Fibroblast of lung (primary cell): ENCODE results near the gene SEMA5B. TPM values are rescaled to one million over a fixed set of nuclear protein-coding genes. Genes with fewer than 3 reads are reported as not detected.

Source experiments
- DNase-seq, 2 donors: peaks; one replicate each; pipeline versions ENCODE4 v3.0.0 to v3.0.0-alpha.2; 2010; ENCODE audit warnings: low read depth in 2 of 2
- H2AFZ ChIP-seq: 2 replicates; pipeline ENCODE4 v1.5.1; 2012; ENCODE audit warnings: low read length, control low read depth, inconsistent platforms
- H3K27ac ChIP-seq: 2 replicates; pipeline ENCODE4 v1.5.1; 2011; ENCODE audit warnings: low read length, control low read depth; ENCODE audit not compliant: insufficient read depth
- H3K27me3 ChIP-seq: 2 replicates; pipeline ENCODE4 v1.5.1; 2011; ENCODE audit warnings: mild to moderate bottlenecking, low read length; ENCODE audit not compliant: control insufficient read depth, insufficient read depth
- H3K36me3 ChIP-seq: 2 replicates; pipeline ENCODE4 v1.5.1; 2011; ENCODE audit warnings: low read length; ENCODE audit not compliant: control insufficient read depth, insufficient read depth
- H3K4me1 ChIP-seq: 2 replicates; pipeline ENCODE4 v1.5.1; 2011; ENCODE audit warnings: low read length; ENCODE audit not compliant: control insufficient read depth, insufficient read depth; ENCODE audit errors: extremely low read depth
- H3K4me2 ChIP-seq: 2 replicates; pipeline ENCODE4 v1.5.1; 2011; ENCODE audit warnings: low read length, control low read depth; ENCODE audit not compliant: insufficient read depth; ENCODE audit errors: extremely low read depth
- H3K4me3 ChIP-seq, 4 experiments: fragments of 200-600 bp in 1 of 4; sonication (generic) in 1 of 4; replicated peaks in 1 of 4; 2 replicates each; pipeline ENCODE4 v1.5.1; 2011 to 2016; ENCODE audit warnings: low read length in 4 of 4, low read depth in 3 of 4, mild to moderate bottlenecking in 3 of 4, control low read depth in 2 of 4, inconsistent platforms in 1 of 4, mixed read lengths in 1 of 4; ENCODE audit not compliant: insufficient read depth in 1 of 4; ENCODE audit errors: control extremely low read depth in 1 of 4
- H3K79me2 ChIP-seq: 2 replicates; pipeline ENCODE4 v1.5.1; 2012; ENCODE audit warnings: mild to moderate bottlenecking, low read length, inconsistent platforms; ENCODE audit not compliant: control insufficient read depth, insufficient read depth
- H3K9ac ChIP-seq: 2 replicates; pipeline ENCODE4 v1.5.1; 2011; ENCODE audit warnings: mild to moderate bottlenecking, low read length, control low read depth; ENCODE audit not compliant: insufficient read depth
- H3K9me3 ChIP-seq: 2 replicates; pipeline ENCODE4 v1.5.1; 2012; ENCODE audit warnings: low read depth, low read length; ENCODE audit not compliant: control insufficient read depth, insufficient read depth
- H4K20me1 ChIP-seq: 2 replicates; pipeline ENCODE4 v1.5.1; 2011; ENCODE audit warnings: low read length; ENCODE audit not compliant: control insufficient read depth, insufficient read depth; ENCODE audit errors: extremely low read depth
- EZH2 ChIP-seq: IDR thresholded peaks from 2 replicates; pipeline ENCODE4 v1.5.1; 2012; ENCODE audit warnings: low read length, control low read depth, mild to moderate bottlenecking; ENCODE audit errors: missing control alignments
- polyA plus RNA-seq, 2 donors: library from polyadenylated mRNA; depleted of rRNA in 1 of 2; stranded (reverse) in 1 of 2; unstranded in 1 of 2; fragments of >200 nt; gene quantifications; 2 replicates each; pipeline ENCODE4 v1.2.1, GENCODE V29; 2011 to 2012; ENCODE audit warnings: missing spikeins in 1 of 2
- total RNA-seq: library from RNA; depleted of rRNA; stranded (reverse); fragments of >200 nt; gene quantifications from 2 replicates; pipeline ENCODE4 v1.2.1, GENCODE V29; 2014
- TF ChIP-seq, protein P1 (sequence below), 2 donors: IDR thresholded peaks in 1 of 2; conservative IDR thresholded peaks in 1 of 2; 1 replicate in 1 of 2; 2 replicates in 1 of 2; pipeline ENCODE4 v1.5.1; 2011 to 2012; ENCODE audit warnings: low read length in 2 of 2, control low read depth in 1 of 2, inconsistent platforms in 1 of 2, low read depth in 1 of 2, mild to moderate bottlenecking in 1 of 2

Gene SEMA5B
- total and polyA plus RNA-seq, 2 donors (not counting 1 experiment from before 2014, with no cell fraction given): not detected

- Histone ChIP-seq H3K9ac (no peak overlapping the region), H3K27ac (no peak overlapping the region), H2AFZ (no peak overlapping the region), H3K36me3 (no peaks in the 10 kb centered on the region), H3K4me1 (no peaks in the 10 kb centered on the region), H3K27me3 (peaks cover 4% of the 10 kb centered on the region), H3K9me3 (no peaks in the 10 kb centered on the region), H3K4me2 (no peak overlapping the region), H3K79me2 (no peaks in the 10 kb centered on the region), H3K4me3 (no peak overlapping the region), H4K20me1 (no peaks in the 10 kb centered on the region)
- no peak for DNase-seq
- no peak for TF ChIP-seq EZH2
- TF ChIP-seq, protein P1, sequence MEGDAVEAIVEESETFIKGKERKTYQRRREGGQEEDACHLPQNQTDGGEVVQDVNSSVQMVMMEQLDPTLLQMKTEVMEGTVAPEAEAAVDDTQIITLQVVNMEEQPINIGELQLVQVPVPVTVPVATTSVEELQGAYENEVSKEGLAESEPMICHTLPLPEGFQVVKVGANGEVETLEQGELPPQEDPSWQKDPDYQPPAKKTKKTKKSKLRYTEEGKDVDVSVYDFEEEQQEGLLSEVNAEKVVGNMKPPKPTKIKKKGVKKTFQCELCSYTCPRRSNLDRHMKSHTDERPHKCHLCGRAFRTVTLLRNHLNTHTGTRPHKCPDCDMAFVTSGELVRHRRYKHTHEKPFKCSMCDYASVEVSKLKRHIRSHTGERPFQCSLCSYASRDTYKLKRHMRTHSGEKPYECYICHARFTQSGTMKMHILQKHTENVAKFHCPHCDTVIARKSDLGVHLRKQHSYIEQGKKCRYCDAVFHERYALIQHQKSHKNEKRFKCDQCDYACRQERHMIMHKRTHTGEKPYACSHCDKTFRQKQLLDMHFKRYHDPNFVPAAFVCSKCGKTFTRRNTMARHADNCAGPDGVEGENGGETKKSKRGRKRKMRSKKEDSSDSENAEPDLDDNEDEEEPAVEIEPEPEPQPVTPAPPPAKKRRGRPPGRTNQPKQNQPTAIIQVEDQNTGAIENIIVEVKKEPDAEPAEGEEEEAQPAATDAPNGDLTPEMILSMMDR (conservative IDR thresholded peaks at IDR 0.05 in 1 of 2, IDR thresholded peaks at IDR 0.05 in 1 of 2; ENCODE audit: low read depth in 1 of 2, low read length in 2 of 2): no peak
These were observed 83.8 kb downstream of the SEMA5B start for GRCh38 chr3:122943828-122944190.

- no peaks in the 10 kb centered on the region for H3K4me1 ChIP-seq
- peaks cover 5% of the 10 kb centered on the region for H3K27me3 ChIP-seq
- H3K4me3 ChIP-seq: no peak overlapping the region
- DNase-seq: peak; percentile 39 to 53
- H3K79me2 ChIP-seq: no peaks in the 10 kb centered on the region
- no peak overlapping the region for H3K27ac ChIP-seq
- TF ChIP-seq, protein P1 (conservative IDR thresholded peaks at IDR 0.05 in 1 of 2, IDR thresholded peaks at IDR 0.05 in 1 of 2; ENCODE audit: low read depth in 1 of 2, low read length in 2 of 2): peak; percentile 84 to 88
- TF ChIP-seq EZH2: no peak
- H3K36me3 ChIP-seq: no peaks in the 10 kb centered on the region
- no peaks in the 10 kb centered on the region for H3K9me3 ChIP-seq
- H4K20me1 ChIP-seq: no peaks in the 10 kb centered on the region
- H2AFZ ChIP-seq: no peak overlapping the region
- no peak overlapping the region for H3K4me2 ChIP-seq
- H3K9ac ChIP-seq: no peak overlapping the region
These were observed 84.4 kb downstream of the SEMA5B start for GRCh38 chr3:122942937-122943827.

DNA sequence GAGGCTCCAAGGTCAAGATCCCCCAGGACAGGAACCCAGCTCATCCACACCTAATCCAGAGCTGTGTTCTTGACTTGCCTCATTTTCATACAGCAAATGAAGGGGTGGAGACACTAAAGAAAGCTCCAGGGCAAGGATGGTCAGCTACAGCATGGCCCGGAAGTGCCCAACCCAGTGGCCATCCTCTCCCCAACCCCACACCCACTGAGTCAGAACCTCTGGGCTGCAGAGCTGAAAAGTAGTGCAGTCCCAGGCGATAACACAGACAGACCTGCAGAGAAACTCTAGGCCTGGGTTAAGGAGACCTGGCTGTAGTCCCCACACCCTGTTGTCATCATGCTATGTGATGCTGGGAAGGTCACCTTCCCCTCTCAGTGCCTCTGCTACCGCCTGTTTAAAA lies 85.3 kb downstream of the SEMA5B start:
- no peaks in the 10 kb centered on the region for H4K20me1 ChIP-seq
- peaks cover 6% of the 10 kb centered on the region for H3K27me3 ChIP-seq
- no peak for TF ChIP-seq EZH2
- TF ChIP-seq, protein P1 (conservative IDR thresholded peaks at IDR 0.05 in 1 of 2, IDR thresholded peaks at IDR 0.05 in 1 of 2; ENCODE audit: low read depth in 1 of 2, low read length in 2 of 2): no peak
- H3K4me3 ChIP-seq: no peak overlapping the region
- no peak overlapping the region for H3K4me2 ChIP-seq
- DNase-seq: no peak
- no peaks in the 10 kb centered on the region for H3K4me1 ChIP-seq
- no peaks in the 10 kb centered on the region for H3K79me2 ChIP-seq
- H3K36me3 ChIP-seq: no peaks in the 10 kb centered on the region
- H3K27ac ChIP-seq: no peak overlapping the region
- no peak overlapping the region for H3K9ac ChIP-seq
- no peaks in the 10 kb centered on the region for H3K9me3 ChIP-seq
- H2AFZ ChIP-seq: no peak overlapping the region
